ENCODE measurements around the gene ABI3BP.

Gene ABI3BP

DNA sequence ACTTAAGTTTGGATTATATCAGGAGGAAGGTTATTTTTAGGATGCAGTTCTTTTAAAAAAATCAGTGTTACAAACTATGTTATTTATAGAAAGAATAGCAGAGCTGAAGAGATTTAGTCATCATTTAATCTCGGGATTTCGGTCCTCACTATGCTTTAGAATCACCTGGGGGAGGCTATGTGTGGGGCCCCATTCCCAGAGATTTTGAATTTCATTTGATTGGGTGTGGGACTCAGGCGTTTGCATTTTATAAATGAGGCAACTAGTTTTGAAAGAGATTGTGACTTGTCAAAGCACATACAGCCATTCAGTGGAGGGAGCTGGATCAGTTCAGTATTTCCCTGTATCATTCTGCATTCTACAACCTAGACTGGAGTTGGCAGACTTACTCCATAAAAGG lies 247.1 kb downstream of the ABI3BP start:
- Histone ChIP-seq H3K27ac (ENCODE audit: low read depth, low read length) (no peak overlapping the region), H3K36me3 (ENCODE audit: insufficient read depth, low read length) (peaks cover 61% of the 10 kb centered on the region), H3K4me3 (ENCODE audit: low read depth, low read length) (no peak overlapping the region), H3K4me1 (ENCODE audit: control insufficient read depth, insufficient read depth, low read length, unreplicated experiment) (no peaks in the 10 kb centered on the region), H3K27me3 (ENCODE audit: insufficient read depth, low read length) (no peaks in the 10 kb centered on the region), H3K79me2 (ENCODE audit: control insufficient read depth, insufficient read depth, low read length, unreplicated experiment) (no peaks in the 10 kb centered on the region), H2AFZ (ENCODE audit: low read length, unreplicated experiment) (no peak overlapping the region)

DNA sequence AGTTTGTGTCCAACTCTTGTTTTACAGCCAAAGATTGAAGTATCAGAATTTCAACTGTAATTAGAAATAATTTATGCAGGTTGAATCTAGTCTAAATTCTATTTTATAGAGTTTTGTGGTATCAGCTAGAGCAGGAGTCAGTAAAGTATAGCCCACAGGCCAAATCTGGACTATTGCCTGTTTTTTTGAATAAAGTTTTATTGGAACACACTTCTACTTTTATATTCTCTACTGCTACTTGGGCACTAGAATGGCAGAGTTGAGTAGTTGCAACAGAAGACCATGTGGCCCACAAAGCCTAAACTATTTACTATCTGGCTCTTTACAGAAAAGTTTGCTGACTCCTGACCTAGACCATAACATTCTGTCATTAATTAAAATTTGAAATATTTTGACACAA lies 247.6 kb downstream of the ABI3BP start:
- H2AFZ ChIP-seq (ENCODE audit: low read length, unreplicated experiment): no peak overlapping the region
- no peak overlapping the region for H3K27ac ChIP-seq (ENCODE audit: low read depth, low read length)
- no peaks in the 10 kb centered on the region for H3K79me2 ChIP-seq (ENCODE audit: control insufficient read depth, insufficient read depth, low read length, unreplicated experiment)
- peaks cover 56% of the 10 kb centered on the region for H3K36me3 ChIP-seq (ENCODE audit: insufficient read depth, low read length)
- H3K4me3 ChIP-seq (ENCODE audit: low read depth, low read length): no peak overlapping the region
- H3K4me1 ChIP-seq (ENCODE audit: control insufficient read depth, insufficient read depth, low read length, unreplicated experiment): no peaks in the 10 kb centered on the region
- H3K27me3 ChIP-seq (ENCODE audit: insufficient read depth, low read length): no peaks in the 10 kb centered on the region

DNA sequence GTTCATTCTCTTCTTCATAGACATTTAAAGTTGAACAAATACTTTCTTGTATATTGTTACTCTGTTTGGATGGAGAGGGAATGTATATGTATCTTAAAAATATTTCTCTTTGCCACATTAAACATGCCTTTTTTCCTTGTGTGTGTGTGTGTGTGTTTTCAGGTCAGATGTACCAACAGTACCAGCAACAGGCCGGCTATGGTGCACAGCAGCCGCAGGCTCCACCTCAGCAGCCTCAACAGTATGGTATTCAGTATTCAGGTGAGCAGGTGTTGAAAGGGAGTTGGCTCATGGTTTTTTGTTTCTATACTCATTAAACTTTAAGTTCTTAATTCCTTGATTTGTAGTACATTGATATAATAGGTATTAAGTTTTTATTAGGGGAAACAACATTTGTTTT lies 248.6 kb downstream of the ABI3BP start:
- Histone ChIP-seq H2AFZ (ENCODE audit: low read length, unreplicated experiment) (no peak overlapping the region), H3K79me2 (ENCODE audit: control insufficient read depth, insufficient read depth, low read length, unreplicated experiment) (peaks cover 2% of the 10 kb centered on the region), H3K36me3 (ENCODE audit: insufficient read depth, low read length) (peaks cover 61% of the 10 kb centered on the region), H3K27me3 (ENCODE audit: insufficient read depth, low read length) (no peaks in the 10 kb centered on the region), H3K4me3 (ENCODE audit: low read depth, low read length) (no peak overlapping the region), H3K4me1 (ENCODE audit: control insufficient read depth, insufficient read depth, low read length, unreplicated experiment) (no peaks in the 10 kb centered on the region), H3K27ac (ENCODE audit: low read depth, low read length) (no peak overlapping the region)

DNA sequence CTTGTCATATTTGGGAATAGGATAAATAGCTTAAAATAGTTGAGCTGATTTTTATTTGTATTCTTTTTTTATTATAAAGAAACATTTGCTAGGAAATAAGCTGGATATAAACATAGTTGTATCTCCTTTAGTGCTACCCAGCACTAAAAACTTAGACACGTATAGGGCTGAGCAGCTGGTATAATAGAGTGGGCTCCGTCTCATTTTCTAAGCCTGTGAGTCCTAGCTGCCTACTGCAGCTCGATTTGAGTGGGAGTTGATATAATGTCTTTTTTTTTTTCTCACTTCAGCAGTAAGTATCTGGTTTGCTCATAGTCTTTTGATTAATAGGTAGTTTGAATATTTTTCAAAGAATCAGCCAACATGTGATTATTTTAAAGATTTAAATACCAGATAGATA lies 249.7 kb downstream of the ABI3BP start:
- peaks cover 60% of the 10 kb centered on the region for H3K36me3 ChIP-seq (ENCODE audit: insufficient read depth, low read length)

DNA sequence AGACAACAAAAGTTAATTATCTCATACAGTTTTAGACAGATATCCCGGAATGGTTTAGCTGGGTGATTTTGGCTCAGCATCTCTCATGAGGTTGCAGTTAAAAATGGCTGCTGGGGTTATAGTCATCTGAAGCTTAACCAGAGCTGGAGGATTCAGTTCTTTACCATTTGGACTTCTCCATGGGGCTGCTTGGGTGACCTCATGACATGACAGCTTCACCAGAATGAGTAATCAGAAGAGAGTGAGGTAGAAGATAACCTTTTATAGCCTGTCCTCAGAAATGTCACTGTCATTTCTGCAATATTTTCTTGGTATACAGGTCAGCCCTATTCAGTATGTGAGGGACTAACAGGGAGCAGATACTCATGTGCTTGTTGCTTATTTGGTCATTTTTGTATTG lies 253.0 kb downstream of the ABI3BP start:
- Histone ChIP-seq H3K4me1 (ENCODE audit: control insufficient read depth, insufficient read depth, low read length, unreplicated experiment) (no peaks in the 10 kb centered on the region), H3K27me3 (ENCODE audit: insufficient read depth, low read length) (no peaks in the 10 kb centered on the region), H3K79me2 (ENCODE audit: control insufficient read depth, insufficient read depth, low read length, unreplicated experiment) (peaks cover 16% of the 10 kb centered on the region), H3K36me3 (ENCODE audit: insufficient read depth, low read length) (peaks cover 76% of the 10 kb centered on the region), H3K4me3 (ENCODE audit: low read depth, low read length) (no peak overlapping the region), H2AFZ (ENCODE audit: low read length, unreplicated experiment) (no peak overlapping the region), H3K27ac (ENCODE audit: low read depth, low read length) (no peak overlapping the region)

More for the DNA sequence above, 249.7 kb downstream of the ABI3BP start:
- H3K4me3 ChIP-seq (ENCODE audit: low read depth, low read length): no peak overlapping the region
- no peak overlapping the region for H2AFZ ChIP-seq (ENCODE audit: low read length, unreplicated experiment)
- no peaks in the 10 kb centered on the region for H3K4me1 ChIP-seq (ENCODE audit: control insufficient read depth, insufficient read depth, low read length, unreplicated experiment)
- no peak overlapping the region for H3K27ac ChIP-seq (ENCODE audit: low read depth, low read length)
- no peaks in the 10 kb centered on the region for H3K27me3 ChIP-seq (ENCODE audit: insufficient read depth, low read length)
- H3K79me2 ChIP-seq (ENCODE audit: control insufficient read depth, insufficient read depth, low read length, unreplicated experiment): peaks cover 2% of the 10 kb centered on the region

DNA sequence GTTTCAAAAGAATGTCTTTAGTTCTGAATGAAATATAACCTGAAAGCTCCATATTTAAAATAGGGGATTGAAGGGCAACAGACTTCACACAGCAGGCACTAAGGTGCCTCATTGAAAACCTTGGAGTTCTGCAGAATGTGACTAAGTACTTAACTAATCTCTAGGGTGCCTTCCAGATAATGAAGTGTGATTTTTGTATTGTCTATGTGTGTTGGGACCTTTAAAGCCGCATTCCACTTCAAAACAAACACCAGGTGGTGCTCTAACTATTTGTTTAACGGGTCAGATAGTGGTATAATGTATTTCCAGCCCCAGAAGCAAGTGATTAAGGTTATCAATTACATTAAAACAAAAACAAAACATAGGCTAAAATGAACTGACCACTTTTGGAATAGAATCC lies 255.9 kb downstream of the ABI3BP start:
- no peak overlapping the region for H2AFZ ChIP-seq (ENCODE audit: low read length, unreplicated experiment)
- H3K4me1 ChIP-seq (ENCODE audit: control insufficient read depth, insufficient read depth, low read length, unreplicated experiment): no peaks in the 10 kb centered on the region
- peaks cover 36% of the 10 kb centered on the region for H3K79me2 ChIP-seq (ENCODE audit: control insufficient read depth, insufficient read depth, low read length, unreplicated experiment)
- no peak overlapping the region for H3K4me3 ChIP-seq (ENCODE audit: low read depth, low read length)
- H3K27ac ChIP-seq (ENCODE audit: low read depth, low read length): no peak overlapping the region
- no peaks in the 10 kb centered on the region for H3K27me3 ChIP-seq (ENCODE audit: insufficient read depth, low read length)
- H3K36me3 ChIP-seq (ENCODE audit: insufficient read depth, low read length): peaks cover 68% of the 10 kb centered on the region

DNA sequence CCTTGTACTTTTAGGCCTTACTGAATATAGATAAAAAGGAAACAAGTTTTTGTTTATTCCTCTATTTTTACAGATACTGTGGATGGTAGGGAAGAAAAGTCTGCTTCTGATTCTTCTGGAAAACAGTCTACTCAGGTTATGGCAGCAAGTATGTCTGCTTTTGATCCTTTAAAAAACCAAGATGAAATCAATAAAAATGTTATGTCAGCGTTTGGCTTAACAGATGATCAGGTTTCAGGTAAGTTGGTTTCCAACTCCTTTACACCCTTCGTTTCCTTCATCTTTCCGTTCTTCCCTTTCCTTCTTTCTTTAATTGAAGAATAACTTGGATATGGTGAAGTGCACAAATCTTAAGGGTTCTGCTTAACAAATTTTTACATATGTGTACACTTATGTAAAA lies 260.8 kb downstream of the ABI3BP start:
- H3K4me3 ChIP-seq (ENCODE audit: low read depth, low read length): no peak overlapping the region
- no peaks in the 10 kb centered on the region for H3K27me3 ChIP-seq (ENCODE audit: insufficient read depth, low read length)
- peaks cover 59% of the 10 kb centered on the region for H3K79me2 ChIP-seq (ENCODE audit: control insufficient read depth, insufficient read depth, low read length, unreplicated experiment)
- peaks cover 52% of the 10 kb centered on the region for H3K36me3 ChIP-seq (ENCODE audit: insufficient read depth, low read length)
- no peak overlapping the region for H3K27ac ChIP-seq (ENCODE audit: low read depth, low read length)
- H3K4me1 ChIP-seq (ENCODE audit: control insufficient read depth, insufficient read depth, low read length, unreplicated experiment): peaks cover 4% of the 10 kb centered on the region
- H2AFZ ChIP-seq (ENCODE audit: low read length, unreplicated experiment): no peak overlapping the region

DNA sequence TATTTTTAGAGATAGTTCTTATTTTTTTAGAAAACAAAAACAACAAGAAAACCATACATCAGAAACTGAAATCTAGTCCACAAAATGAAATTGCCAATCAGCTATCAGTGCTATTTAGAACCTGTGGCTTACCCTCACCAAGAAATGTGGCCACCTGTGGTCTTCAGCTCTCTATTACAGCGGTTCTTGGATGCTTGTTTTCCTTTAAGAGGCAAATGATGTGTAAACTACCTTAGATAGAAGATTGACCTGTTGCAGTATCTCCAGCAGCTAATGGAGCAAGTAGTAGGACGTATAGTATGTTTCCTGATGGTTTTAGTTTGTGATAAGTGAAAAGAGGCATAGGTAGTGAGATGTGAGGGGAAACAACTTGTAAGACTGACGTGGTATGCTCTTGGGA lies 262.7 kb downstream of the ABI3BP start:
- no peaks in the 10 kb centered on the region for H3K27me3 ChIP-seq (ENCODE audit: insufficient read depth, low read length)
- H3K4me1 ChIP-seq (ENCODE audit: control insufficient read depth, insufficient read depth, low read length, unreplicated experiment): peaks cover 4% of the 10 kb centered on the region
- H3K27ac ChIP-seq (ENCODE audit: low read depth, low read length): no peak overlapping the region
- peaks cover 49% of the 10 kb centered on the region for H3K36me3 ChIP-seq (ENCODE audit: insufficient read depth, low read length)
- H2AFZ ChIP-seq (ENCODE audit: low read length, unreplicated experiment): no peak overlapping the region
- H3K4me3 ChIP-seq (ENCODE audit: low read depth, low read length): no peak overlapping the region
- H3K79me2 ChIP-seq (ENCODE audit: control insufficient read depth, insufficient read depth, low read length, unreplicated experiment): peaks cover 68% of the 10 kb centered on the region

DNA sequence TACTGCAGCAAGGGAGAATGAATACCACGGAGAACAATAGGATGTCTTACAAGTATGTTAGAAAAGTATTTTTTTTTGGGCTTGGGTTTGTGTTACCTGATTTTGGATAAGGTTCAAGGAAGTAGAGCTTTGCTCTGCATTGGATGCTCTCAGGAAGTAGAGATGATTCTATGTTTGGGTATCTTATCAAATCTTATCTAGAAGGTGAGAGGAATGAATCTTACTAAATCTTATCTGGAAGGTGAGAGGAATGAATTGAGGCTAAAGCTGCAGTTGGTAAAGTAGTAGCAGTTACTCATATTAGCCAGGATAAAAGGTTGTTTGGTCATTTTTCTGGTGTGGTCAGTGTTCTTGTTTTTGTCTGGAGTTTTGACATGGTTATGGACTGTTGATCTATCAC lies 266.5 kb downstream of the ABI3BP start:
- no peak overlapping the region for H3K27ac ChIP-seq (ENCODE audit: low read depth, low read length)

DNA sequence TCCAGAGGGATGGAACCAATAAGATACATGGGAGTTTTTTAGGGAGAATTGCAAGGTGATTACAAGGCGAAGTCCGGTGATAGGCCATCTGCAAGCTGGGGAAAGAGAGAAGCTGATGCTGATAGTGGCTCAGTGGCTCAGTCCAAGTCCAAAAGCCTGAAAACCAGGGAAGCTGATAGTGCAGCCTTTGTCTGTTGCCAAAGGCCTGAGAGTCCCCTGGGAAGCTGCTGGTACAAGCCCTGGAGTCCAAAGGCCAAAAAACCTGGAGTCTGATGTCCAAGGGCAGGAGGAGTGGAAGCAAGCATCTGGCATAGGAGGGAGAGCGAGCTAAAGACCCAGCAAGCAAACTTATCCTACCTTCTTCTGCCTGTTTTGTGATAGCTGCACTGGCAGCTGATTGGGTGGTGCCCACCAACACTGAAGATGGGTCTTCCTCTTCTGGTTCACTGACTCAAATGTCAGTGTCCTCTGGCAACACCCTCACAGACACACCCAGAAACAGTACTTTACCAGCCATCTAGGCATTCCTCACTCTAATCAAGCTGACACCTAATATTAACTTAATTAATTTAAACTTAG lies 267.2 kb downstream of the ABI3BP start:
- H3K79me2 ChIP-seq (ENCODE audit: control insufficient read depth, insufficient read depth, low read length, unreplicated experiment): peaks cover 68% of the 10 kb centered on the region
- peaks cover 49% of the 10 kb centered on the region for H3K36me3 ChIP-seq (ENCODE audit: insufficient read depth, low read length)
- H3K27ac ChIP-seq (ENCODE audit: low read depth, low read length): no peak overlapping the region
- H3K4me1 ChIP-seq (ENCODE audit: control insufficient read depth, insufficient read depth, low read length, unreplicated experiment): peaks cover 4% of the 10 kb centered on the region
- H2AFZ ChIP-seq (ENCODE audit: low read length, unreplicated experiment): no peak overlapping the region
- H3K4me3 ChIP-seq (ENCODE audit: low read depth, low read length): no peak overlapping the region
- no peaks in the 10 kb centered on the region for H3K27me3 ChIP-seq (ENCODE audit: insufficient read depth, low read length)

More for the DNA sequence above, 266.5 kb downstream of the ABI3BP start:
- Histone ChIP-seq H3K4me3 (ENCODE audit: low read depth, low read length) (no peak overlapping the region), H3K79me2 (ENCODE audit: control insufficient read depth, insufficient read depth, low read length, unreplicated experiment) (peaks cover 63% of the 10 kb centered on the region), H3K36me3 (ENCODE audit: insufficient read depth, low read length) (peaks cover 42% of the 10 kb centered on the region), H3K4me1 (ENCODE audit: control insufficient read depth, insufficient read depth, low read length, unreplicated experiment) (peaks cover 4% of the 10 kb centered on the region), H2AFZ (ENCODE audit: low read length, unreplicated experiment) (no peak overlapping the region), H3K27me3 (ENCODE audit: insufficient read depth, low read length) (no peaks in the 10 kb centered on the region)

DNA sequence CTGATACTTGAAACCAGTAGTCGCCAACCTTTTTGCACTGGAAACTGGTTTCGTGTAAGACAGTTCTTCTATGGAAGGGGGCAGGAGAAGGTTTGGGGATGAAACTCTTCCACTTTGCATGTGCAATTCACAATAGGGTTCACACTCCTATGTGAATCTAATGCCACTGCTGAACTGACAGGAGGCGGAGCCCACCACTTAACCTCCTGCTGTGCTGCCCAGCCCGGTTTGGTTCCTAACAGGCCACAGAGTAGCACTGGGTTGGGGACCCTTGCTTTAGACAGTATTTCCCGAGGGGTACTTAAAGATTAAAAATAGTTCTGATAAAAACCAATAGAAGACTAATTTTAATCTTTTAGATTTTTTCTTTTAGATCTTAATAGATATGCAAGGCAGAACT lies 272.8 kb downstream of the ABI3BP start:
- Histone ChIP-seq H3K4me1 (ENCODE audit: control insufficient read depth, insufficient read depth, low read length, unreplicated experiment) (peaks cover 17% of the 10 kb centered on the region), H3K27me3 (ENCODE audit: insufficient read depth, low read length) (no peaks in the 10 kb centered on the region), H3K36me3 (ENCODE audit: insufficient read depth, low read length) (peaks cover 47% of the 10 kb centered on the region), H3K4me3 (ENCODE audit: low read depth, low read length) (no peak overlapping the region), H3K79me2 (ENCODE audit: control insufficient read depth, insufficient read depth, low read length, unreplicated experiment) (peaks cover 74% of the 10 kb centered on the region), H2AFZ (ENCODE audit: low read length, unreplicated experiment) (no peak overlapping the region), H3K27ac (ENCODE audit: low read depth, low read length) (no peak overlapping the region)
